ENCODE data around the gene TM2D3. TPM values are rescaled to one million over a fixed set of nuclear protein-coding genes. Genes with fewer than 3 reads are reported as not detected.
A peak's percentile ranks its signal among the peaks of the same experiment; 100 is the strongest.

Gene TM2D3
- total and polyA plus RNA-seq, 9 donors = 46.0 to 76.9 (median 57.3) TPM

GRCh38 chr15:101615986-101616848, 36.0 kb downstream of the TM2D3 start:
- Histone ChIP-seq H3K36me3 (no peaks in the 10 kb centered on the region), H3K4me3 (no peak overlapping the region), H3K9me3 (no peaks in the 10 kb centered on the region), H3K4me1 (ENCODE audit: insufficient read depth) (peaks cover 11% of the 10 kb centered on the region), H3K27ac (no peak overlapping the region), H3K27me3 (no peaks in the 10 kb centered on the region)
- TF ChIP-seq CTCF (IDR thresholded peaks at IDR 0.05) (no peak), EP300 (IDR thresholded peaks at IDR 0.05) (no peak), POLR2A (IDR thresholded peaks at IDR 0.05) (no peak)
- WGBS, 3 donors = 8 to 13% (median 13%) methylated on average over 25 of the region's 25 CpGs
- intact Hi-C loops (cut with DNase I) = no loop called here
- DNase-seq = peak; percentile 81 to 88 (median 84)

DNA sequence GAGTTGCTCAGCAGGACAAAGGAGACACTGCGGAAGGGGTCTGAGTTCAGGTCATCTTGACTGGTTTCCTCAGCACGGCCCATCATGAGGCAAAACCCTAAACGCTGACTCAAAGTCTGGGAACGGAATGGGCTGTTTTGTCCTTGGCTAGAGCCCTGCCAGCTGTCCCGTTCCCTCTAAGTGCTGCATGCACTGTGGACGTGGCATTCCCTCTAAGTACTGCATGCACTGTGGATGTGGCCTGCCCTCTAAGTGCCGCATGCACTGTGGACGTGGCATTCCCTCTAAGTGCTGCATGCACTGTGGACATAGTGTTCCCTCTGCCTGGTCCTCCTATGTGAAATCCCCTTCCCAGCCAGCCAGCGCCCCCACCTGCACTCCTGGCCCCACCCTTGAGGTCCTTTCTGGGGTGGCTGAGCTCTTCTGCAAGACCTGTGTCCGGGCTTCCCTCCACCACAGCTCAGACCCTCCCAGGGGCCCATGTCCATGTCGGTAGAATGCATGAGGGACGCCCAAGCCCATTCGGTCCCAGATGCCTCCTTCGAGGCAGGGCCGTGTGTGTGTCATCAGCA, 36.7 kb downstream of the TM2D3 start:
- peak in 2 of 5 donors; percentile 33 to 38 for DNase-seq
- Histone ChIP-seq H3K9me3 (no peaks in the 10 kb centered on the region), H3K4me1 (ENCODE audit: insufficient read depth) (peaks cover 11% of the 10 kb centered on the region), H3K27ac (no peak overlapping the region), H3K27me3 (no peaks in the 10 kb centered on the region), H3K4me3 (no peak overlapping the region), H3K36me3 (no peaks in the 10 kb centered on the region)
- WGBS, 3 donors = 20 to 21% (median 20%) methylated on average over 15 of the region's 15 CpGs
- intact Hi-C loops (cut with DNase I) = no loop called here
- TF ChIP-seq CTCF (IDR thresholded peaks at IDR 0.05) (no peak), POLR2A (IDR thresholded peaks at IDR 0.05) (no peak), EP300 (IDR thresholded peaks at IDR 0.05) (no peak)

DNA sequence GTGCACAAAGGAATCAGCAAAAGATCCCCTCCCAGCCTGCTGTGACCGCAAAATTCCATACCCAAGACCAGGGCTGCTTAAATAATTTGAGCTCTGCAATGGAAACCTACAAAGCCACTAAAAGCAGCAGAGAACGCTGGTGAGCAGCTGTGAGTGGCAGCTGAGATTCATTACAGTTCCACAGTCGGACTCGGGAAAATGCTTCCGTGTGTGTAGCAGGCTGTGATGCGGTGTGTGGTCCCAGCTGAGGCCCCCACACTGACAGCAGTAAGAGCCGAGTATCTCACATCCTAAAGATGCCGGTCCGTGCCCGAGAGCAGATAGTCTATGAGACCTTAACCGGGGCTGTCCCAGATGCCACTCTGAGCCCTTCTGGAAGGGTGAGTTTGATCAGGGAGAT, 37.4 kb downstream of the TM2D3 start:
- Histone ChIP-seq H3K36me3 (no peaks in the 10 kb centered on the region), H3K27ac (no peak overlapping the region), H3K27me3 (no peaks in the 10 kb centered on the region), H3K9me3 (no peaks in the 10 kb centered on the region), H3K4me3 (no peak overlapping the region), H3K4me1 (ENCODE audit: insufficient read depth) (peaks cover 11% of the 10 kb centered on the region)
- TF ChIP-seq POLR2A (IDR thresholded peaks at IDR 0.05) (no peak), EP300 (IDR thresholded peaks at IDR 0.05) (no peak), CTCF (IDR thresholded peaks at IDR 0.05) (no peak)
- DNase-seq = no peak
- 81 to 90% (median 84%) methylated on average over 11 of the region's 11 CpGs for WGBS, 3 donors
- intact Hi-C loops (cut with DNase I) = no loop called here

GRCh38 chr15:101614001-101614585, 38.1 kb downstream of the TM2D3 start:
- intact Hi-C loops (cut with DNase I) = no loop called here

More at GRCh38 chr15:101614001-101614585, 38.1 kb downstream of the TM2D3 start:
- no peak overlapping the region for H3K4me3 ChIP-seq
- WGBS, 3 donors = 79 to 88% (median 84%) methylated on average over 14 of the region's 14 CpGs
- TF ChIP-seq EP300 (IDR thresholded peaks at IDR 0.05) (no peak), POLR2A (IDR thresholded peaks at IDR 0.05) (no peak), CTCF (IDR thresholded peaks at IDR 0.05) (no peak)
- H3K27ac ChIP-seq = no peak overlapping the region
- H3K36me3 ChIP-seq = no peaks in the 10 kb centered on the region
- DNase-seq = no peak
- H3K4me1 ChIP-seq (ENCODE audit: insufficient read depth) = peaks cover 11% of the 10 kb centered on the region
- no peaks in the 10 kb centered on the region for H3K9me3 ChIP-seq
- H3K27me3 ChIP-seq = no peaks in the 10 kb centered on the region

Data from ovary (tissue), 9 donors.